ENCODE data around the gene SHE. TPM values are rescaled to one million over a fixed set of nuclear protein-coding genes. Genes with fewer than 3 reads are reported as not detected.

SHE gene
- total and polyA plus RNA-seq, 2 of the 8 experiments (the other 6 are each of a cell fraction or from before 2014, with no cell fraction given), result 0.44 to 0.45 TPM

GRCh38 chr1:154495496-154496273 lies 6.5 kb downstream of the SHE start:
- Histone ChIP-seq H3K23ac (ENCODE audit: insufficient read length) (no peak overlapping the region), H3K79me2 (ENCODE audit: control insufficient read depth in 1 of 2, insufficient read depth in 2 of 2, low read length in 2 of 2) (no peaks in the 10 kb centered on the region), H2BK120ac (replicated peaks; ENCODE audit: low read depth, low read length) (no peak overlapping the region), H2BK12ac (ENCODE audit: low read depth, low read length) (no peak overlapping the region), H2AFZ (ENCODE audit: low read length) (no peak overlapping the region), H4K91ac (replicated peaks; ENCODE audit: insufficient read length, low read length) (no peak overlapping the region), H4K5ac (ENCODE audit: insufficient read length, low read depth, low read length) (no peak overlapping the region), H3K18ac (ENCODE audit: extremely low read depth, low read length) (no peak overlapping the region), H3K56ac (replicated peaks; ENCODE audit: insufficient read length, low read depth, low read length) (no peak overlapping the region), H2AK5ac (ENCODE audit: low read depth, low read length) (no peak overlapping the region), H4K8ac (ENCODE audit: extremely low read depth, insufficient read depth, low read length) (no peak overlapping the region), H3K4ac (replicated peaks; ENCODE audit: insufficient read length, low read depth, low read length) (no peak overlapping the region), H2BK5ac (ENCODE audit: low read depth, low read length) (no peak overlapping the region), H3K4me3 (ENCODE audit: extremely low read depth in 1 of 4, insufficient read depth in 2 of 4, low read depth in 3 of 4, low read length in 4 of 4) (no peak overlapping the region), H2BK20ac (ENCODE audit: low read length) (no peak overlapping the region), H2BK15ac (ENCODE audit: low read length) (no peak overlapping the region), H3K4me2 (ENCODE audit: insufficient read depth in 1 of 2, low read depth in 2 of 2, low read length in 2 of 2) (no peak overlapping the region), H3K14ac (ENCODE audit: insufficient read length) (no peak overlapping the region), H3K9ac (replicated peaks in 1 of 4; ENCODE audit: extremely low read depth in 1 of 4, low read depth in 3 of 4, low read length in 3 of 4) (no peak overlapping the region), H3K27ac (ENCODE audit: low read depth, low read length) (no peak overlapping the region), H4K20me1 (replicated peaks in 1 of 2; ENCODE audit: control insufficient read depth in 1 of 2, insufficient read depth in 2 of 2, low read length in 2 of 2) (no peaks in the 10 kb centered on the region), H3K79me1 (ENCODE audit: low read depth, low read length) (no peaks in the 10 kb centered on the region), H3K23me2 (ENCODE audit: low read depth, low read length) (no peaks in the 10 kb centered on the region), H3K9me3 (ENCODE audit: insufficient read depth in 2 of 2, low read depth in 1 of 2, low read length in 1 of 2) (no peaks in the 10 kb centered on the region), H3K4me1 (replicated peaks in 1 of 4; ENCODE audit: control insufficient read depth in 3 of 4, insufficient read depth in 4 of 4, low read length in 3 of 4) (peaks cover 0 to 4% (median 1%) of the 10 kb centered on the region in 4 experiments; a peak in 2 of 7 replicates), H3K36me3 (ENCODE audit: control insufficient read depth in 2 of 4, insufficient read depth in 4 of 4, low read length in 3 of 4) (no peaks in the 10 kb centered on the region), H3K27me3 (replicated peaks in 1 of 4; ENCODE audit: control insufficient read depth in 3 of 4, extremely low read depth in 1 of 4, insufficient read depth in 3 of 4, low read length in 3 of 4) (peaks cover 10 to 22% (median 15%) of the 10 kb centered on the region in 4 experiments)
- CTCF ChIA-PET (ENCODE audit: partially characterized antibody), result interaction anchor here (0.6 to 1.6 kb wide), 6 partner anchors 14 to 150 kb away, joined by 3 to 5 read pairs (median 4); no protein-coding TSS in a partner anchor
- no peak for DNase-seq (ENCODE audit: low read depth in 1 of 2, low spot score in 2 of 2)
- no peak for FAIRE-seq
- 86% methylated on average over 8 of the region's 8 CpGs; no CpG with 5 or more reads in 1 of the 2 experiments for WGBS, 2 experiments (ENCODE audit: extremely low coverage in 1 of 2, insufficient coverage in 1 of 2, insufficient read length in 1 of 2, insufficient replicate concordance in 2 of 2, low coverage in 1 of 2, low lambda C conversion rate in 2 of 2, missing lambda C conversion rate in 1 of 2)
- POLR2A ChIA-PET (ENCODE audit: partially characterized antibody), result interaction anchor here (1.0 kb wide), 1 partner anchor 53 kb away, joined by 3 read pairs; no protein-coding TSS in a partner anchor
- TF ChIP-seq SUZ12 (IDR thresholded peaks at IDR 0.05; ENCODE audit: low read length), result no peak
- no peak for TF ChIP-seq BRCA1 (IDR thresholded peaks at IDR 0.05; ENCODE audit: low read depth, low read length)
- no peak for TF ChIP-seq SP2 (IDR thresholded peaks at IDR 0.05; ENCODE audit: low read length)
- no peak for TF ChIP-seq HDAC2 (IDR thresholded peaks at IDR 0.05; ENCODE audit: borderline replicate concordance in 1 of 2, low read depth in 2 of 2, low read length in 2 of 2)
- no peak for TF ChIP-seq SIN3A (conservative IDR thresholded peaks at IDR 0.05 in 1 of 2, IDR thresholded peaks at IDR 0.05 in 1 of 2; ENCODE audit: low read depth in 1 of 2, low read length in 2 of 2)
- TF ChIP-seq NRF1 (IDR thresholded peaks at IDR 0.05; ENCODE audit: low read depth, low read length), result no peak
- no peak for TF ChIP-seq RAD21 (IDR thresholded peaks at IDR 0.05 in 1 of 2, conservative IDR thresholded peaks at IDR 0.05 in 1 of 2; ENCODE audit: low read depth in 2 of 2, low read length in 2 of 2)
- no peak for TF ChIP-seq MAFK (IDR thresholded peaks at IDR 0.05; ENCODE audit: low read depth, low read length)
- no peak for TF ChIP-seq RXRA (IDR thresholded peaks at IDR 0.05; ENCODE audit: insufficient read depth, low read depth, low read length)
- TF ChIP-seq EP300 (IDR thresholded peaks at IDR 0.05; ENCODE audit: borderline replicate concordance in 1 of 2, low read depth in 2 of 2, low read length in 2 of 2), result no peak
- TF ChIP-seq FOSL1 (IDR thresholded peaks at IDR 0.05; ENCODE audit: insufficient read depth, low read depth, low read length), result no peak

Measured in H1 (cell line).